Activated naive CD8-positive, alpha-beta T cell treated with anti-CD3 and anti-CD28 coated beads, Interleukin-2, amount 50 U/mL, for 24 hours (primary cell): ENCODE results near the gene DPAGT1.
"Not testable (repeated sequence)": the region's sequence is repeated elsewhere in the genome, so short reads cannot be mapped to it uniquely, and the experiment has no call there.

Source experiments
- ATAC-seq: fragments of 150-1000 bp; cut with Tn5 transposase; one replicate; pipeline ENCODE4 v1.10.0; 2021
- DNase-seq: peaks from one replicate; pipeline ENCODE4 v3.0.0; 2021
- H3K27ac Mint-ChIP-seq: one replicate; pipeline ENCODE4 v1.8.0; 2021; ENCODE audit warnings: mild to moderate bottlenecking, mixed read lengths
- H3K27me3 Mint-ChIP-seq: one replicate; pipeline ENCODE4 v1.8.0; 2021; ENCODE audit warnings: mixed read lengths
- H3K36me3 Mint-ChIP-seq: one replicate; pipeline ENCODE4 v1.8.0; 2021; ENCODE audit warnings: low read depth, mixed read lengths
- H3K4me1 Mint-ChIP-seq: one replicate; pipeline ENCODE4 v1.8.0; 2021; ENCODE audit warnings: mixed read lengths
- H3K4me3 Mint-ChIP-seq: one replicate; pipeline ENCODE4 v1.8.0; 2021; ENCODE audit warnings: mild to moderate bottlenecking, moderate library complexity, mixed read lengths
- H3K9me3 Mint-ChIP-seq: one replicate; pipeline ENCODE4 v1.8.0; 2021; ENCODE audit warnings: mixed read lengths

DPAGT1 gene

GRCh38 chr11:119108857-119109221 lies 7.2 kb upstream of the DPAGT1 start:
- peak overlapping the region; percentile 92 for H3K4me3 Mint-ChIP-seq
- H3K4me1 Mint-ChIP-seq: peaks cover 37% of the 10 kb centered on the region
- ATAC-seq (no peak), DNase-seq (no peak)
- peaks cover 20% of the 10 kb centered on the region for H3K36me3 Mint-ChIP-seq
- no peaks in the 10 kb centered on the region for H3K27me3 Mint-ChIP-seq
- H3K27ac Mint-ChIP-seq: peak overlapping the region; percentile 89
- H3K9me3 Mint-ChIP-seq: no peaks in the 10 kb centered on the region

GRCh38 chr11:119108146-119108856 lies 6.6 kb upstream of the DPAGT1 start:
- Mint-ChIP-seq H3K4me3 (peak overlapping the region; percentile 92), H3K27ac (peak overlapping the region; percentile 89), H3K9me3 (no peaks in the 10 kb centered on the region), H3K27me3 (no peaks in the 10 kb centered on the region), H3K36me3 (peaks cover 17% of the 10 kb centered on the region), H3K4me1 (peaks cover 41% of the 10 kb centered on the region)
- ATAC-seq: peak; percentile 31
- no peak for DNase-seq

- peak; percentile 7 for ATAC-seq
- no peak for DNase-seq
- H3K4me3 Mint-ChIP-seq: peak overlapping the region; percentile 92
- no peaks in the 10 kb centered on the region for H3K27me3 Mint-ChIP-seq
- H3K9me3 Mint-ChIP-seq: no peaks in the 10 kb centered on the region
- peaks cover 46% of the 10 kb centered on the region for H3K4me1 Mint-ChIP-seq
- H3K27ac Mint-ChIP-seq: peak overlapping the region; percentile 89
- peaks cover 13% of the 10 kb centered on the region for H3K36me3 Mint-ChIP-seq
These were observed 6.0 kb upstream of the DPAGT1 start for GRCh38 chr11:119107538-119108145.

GRCh38 chr11:119106564-119107537 lies 5.2 kb upstream of the DPAGT1 start, which contains the start of gene C2CD2L:
C2CD2L (plus strand) TSS chr11:119107344; CDS start chr11:119107742, 398 bp downstream.
- no peaks in the 10 kb centered on the region for H3K27me3 Mint-ChIP-seq
- peak; percentile 89 for DNase-seq
- peak within 1 kb of the TSS; percentile 89 for H3K27ac Mint-ChIP-seq
- H3K36me3 Mint-ChIP-seq: peaks cover 11% of the 10 kb centered on the region
- peaks cover 49% of the 10 kb centered on the region for H3K4me1 Mint-ChIP-seq
- peak within 1 kb of the TSS; percentile 92 for H3K4me3 Mint-ChIP-seq
- H3K9me3 Mint-ChIP-seq: no peaks in the 10 kb centered on the region
- ATAC-seq: peak; percentile 90

- H3K4me1 Mint-ChIP-seq: peaks cover 51% of the 10 kb centered on the region
- H3K9me3 Mint-ChIP-seq: no peaks in the 10 kb centered on the region
These were observed 2.1 kb upstream of the DPAGT1 start for GRCh38 chr11:119103793-119104192.

GRCh38 chr11:119103161-119103664 lies 1.6 kb upstream of the DPAGT1 start:
- H3K4me3 Mint-ChIP-seq: peak overlapping the region; percentile 89
- H3K36me3 Mint-ChIP-seq: peaks cover 19% of the 10 kb centered on the region
- not testable (repeated sequence) for DNase-seq, H3K9me3 Mint-ChIP-seq, H3K27me3 Mint-ChIP-seq, ATAC-seq
- peaks cover 49% of the 10 kb centered on the region for H3K4me1 Mint-ChIP-seq
- peak overlapping the region; percentile 98 for H3K27ac Mint-ChIP-seq

More at GRCh38 chr11:119103793-119104192, 2.1 kb upstream of the DPAGT1 start:
- Mint-ChIP-seq H3K4me3 (peak overlapping the region; percentile 50), H3K36me3 (peaks cover 13% of the 10 kb centered on the region), H3K27ac (peak overlapping the region; percentile 68), H3K27me3 (no peaks in the 10 kb centered on the region)
- DNase-seq: no peak
- no peak for ATAC-seq

GRCh38 chr11:119100994-119101758 lies 477 bp downstream of the DPAGT1 start:
- Mint-ChIP-seq H3K4me1 (peaks cover 41% of the 10 kb centered on the region), H3K4me3 (peak overlapping the region; percentile 89), H3K36me3 (peaks cover 35% of the 10 kb centered on the region), H3K9me3 (no peaks in the 10 kb centered on the region), H3K27ac (peak overlapping the region; percentile 98), H3K27me3 (no peaks in the 10 kb centered on the region)
- ATAC-seq: peak; percentile 20
- peak; percentile 41 for DNase-seq

- Mint-ChIP-seq H3K4me3 (peak overlapping the region; percentile 89), H3K36me3 (peaks cover 36% of the 10 kb centered on the region), H3K27me3 (peaks cover 2% of the 10 kb centered on the region), H3K4me1 (peaks cover 41% of the 10 kb centered on the region), H3K27ac (peak overlapping the region; percentile 98), H3K9me3 (no peaks in the 10 kb centered on the region)
- ATAC-seq (no peak), DNase-seq (no peak)
These were observed 1.2 kb downstream of the DPAGT1 start for GRCh38 chr11:119100246-119100970.

- H3K36me3 Mint-ChIP-seq: peaks cover 43% of the 10 kb centered on the region
- no peaks in the 10 kb centered on the region for H3K9me3 Mint-ChIP-seq
- no peak overlapping the region for H3K27ac Mint-ChIP-seq
- no peak for DNase-seq
- H3K27me3 Mint-ChIP-seq: peaks cover 4% of the 10 kb centered on the region
- H3K4me3 Mint-ChIP-seq: peak overlapping the region; percentile 89
- ATAC-seq: no peak
- peaks cover 41% of the 10 kb centered on the region for H3K4me1 Mint-ChIP-seq
These were observed 1.9 kb downstream of the DPAGT1 start for GRCh38 chr11:119099711-119100110.

- Mint-ChIP-seq H3K27me3 (peaks cover 4% of the 10 kb centered on the region), H3K9me3 (no peaks in the 10 kb centered on the region), H3K4me1 (peaks cover 45% of the 10 kb centered on the region), H3K4me3 (peak overlapping the region; percentile 90), H3K27ac (peak overlapping the region; percentile 99), H3K36me3 (peaks cover 63% of the 10 kb centered on the region)
- ATAC-seq (peak; percentile 85), DNase-seq (peak; percentile 99)
These were observed 6.4 kb downstream of the DPAGT1 start for GRCh38 chr11:119095066-119095880.

GRCh38 chr11:119094816-119095065 lies 6.9 kb downstream of the DPAGT1 start:
- Mint-ChIP-seq H3K9me3 (no peaks in the 10 kb centered on the region), H3K27ac (peak overlapping the region; percentile 99), H3K27me3 (peaks cover 4% of the 10 kb centered on the region), H3K36me3 (peaks cover 60% of the 10 kb centered on the region), H3K4me3 (peak overlapping the region; percentile 90), H3K4me1 (peaks cover 40% of the 10 kb centered on the region)
- DNase-seq: no peak
- ATAC-seq: peak; percentile 21

GRCh38 chr11:119093942-119094815 lies 7.5 kb downstream of the DPAGT1 start:
- ATAC-seq (peak; percentile 4), DNase-seq (peak; percentile 49)
- H3K36me3 Mint-ChIP-seq: peaks cover 59% of the 10 kb centered on the region
- H3K27me3 Mint-ChIP-seq: peaks cover 4% of the 10 kb centered on the region
- no peaks in the 10 kb centered on the region for H3K9me3 Mint-ChIP-seq
- H3K27ac Mint-ChIP-seq: peak overlapping the region; percentile 99
- peaks cover 37% of the 10 kb centered on the region for H3K4me1 Mint-ChIP-seq
- peak overlapping the region; percentile 90 for H3K4me3 Mint-ChIP-seq
